NCI-H446 (cell line): Measurements from ENCODE around the gene USF1.
"Not testable (repeated sequence)": the region's sequence is repeated elsewhere in the genome, so short reads cannot be mapped to it uniquely, and the experiment has no call there.

ENCODE experiments used
- DNase-seq, 2 experiments: peaks; one replicate each; lab custom pipeline; 2025; lab: John Stamatoyannopoulos, UW

Gene USF1

DNA sequence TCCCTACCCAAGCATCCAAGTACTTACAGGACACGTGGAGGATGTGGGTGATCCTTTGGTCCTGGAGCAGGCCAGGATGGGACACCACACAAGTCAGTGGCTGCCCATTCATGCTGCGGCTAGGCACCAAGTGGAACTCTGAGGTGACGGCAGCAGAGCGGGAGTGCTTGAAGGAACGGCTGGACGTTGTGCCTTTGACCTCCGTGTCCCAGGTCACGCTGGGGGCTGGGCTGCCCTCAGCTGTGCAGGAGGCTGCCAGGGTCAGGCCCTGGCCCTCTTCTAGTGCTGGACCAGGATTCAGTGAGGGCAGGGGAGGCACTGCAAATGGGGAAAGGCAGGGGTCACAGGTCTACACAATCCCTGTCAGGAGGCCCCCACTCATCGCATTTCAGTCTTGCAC lies 31.6 kb upstream of the USF1 start:
- no peak for DNase-seq

DNA sequence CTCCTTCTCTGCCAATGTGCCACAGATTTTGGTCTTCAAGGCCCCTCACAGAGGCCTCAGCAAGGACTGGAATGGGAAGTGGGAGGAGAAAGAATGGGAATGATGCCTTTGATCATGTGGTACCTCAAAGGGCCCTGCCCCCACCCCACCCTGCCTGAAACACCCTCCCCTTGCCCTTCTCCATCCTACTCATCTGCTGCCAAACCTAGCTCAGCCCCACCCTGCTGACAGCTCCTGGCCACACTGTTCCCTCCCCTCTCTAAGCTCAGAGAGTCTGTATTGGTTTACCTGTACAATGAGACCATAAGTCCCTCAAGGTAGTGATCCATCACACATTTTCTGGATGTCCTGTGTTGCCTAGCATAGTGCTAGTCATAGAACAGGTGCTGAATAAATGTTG lies 30.6 kb upstream of the USF1 start:
- DNase-seq: no peak

DNA sequence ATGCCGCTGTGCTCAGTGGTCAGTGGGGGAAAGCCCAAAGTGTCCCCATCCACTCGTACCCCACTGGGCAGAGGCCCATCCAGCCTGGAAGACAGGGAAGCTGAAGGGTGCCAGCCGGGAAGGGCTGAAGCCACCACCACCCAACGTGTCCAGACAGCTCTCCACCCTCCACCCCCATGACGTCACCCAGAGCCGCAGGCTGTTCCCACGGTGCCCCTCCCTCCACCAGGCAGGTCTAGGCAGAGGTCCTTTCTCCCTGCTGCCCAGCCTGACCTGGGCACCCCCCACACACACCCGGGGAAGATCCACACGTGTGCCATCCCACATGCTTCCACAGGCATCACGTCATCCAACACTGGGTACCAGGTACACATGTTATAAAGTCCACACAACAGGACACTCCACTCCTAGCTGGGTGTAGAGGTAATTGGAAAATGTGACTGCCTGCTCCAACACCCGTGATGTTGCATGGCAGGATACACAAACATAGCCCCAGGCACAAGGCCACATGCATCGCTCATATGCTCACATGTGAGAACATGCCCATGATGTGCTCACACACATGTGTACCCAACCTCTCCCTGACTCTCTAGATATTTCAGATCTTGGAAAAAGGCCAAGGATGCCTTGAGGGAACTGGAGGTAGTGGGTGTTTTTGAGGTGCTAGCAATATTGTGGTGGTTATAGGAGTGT lies 29.0 kb upstream of the USF1 start:
- no peak for DNase-seq

DNA sequence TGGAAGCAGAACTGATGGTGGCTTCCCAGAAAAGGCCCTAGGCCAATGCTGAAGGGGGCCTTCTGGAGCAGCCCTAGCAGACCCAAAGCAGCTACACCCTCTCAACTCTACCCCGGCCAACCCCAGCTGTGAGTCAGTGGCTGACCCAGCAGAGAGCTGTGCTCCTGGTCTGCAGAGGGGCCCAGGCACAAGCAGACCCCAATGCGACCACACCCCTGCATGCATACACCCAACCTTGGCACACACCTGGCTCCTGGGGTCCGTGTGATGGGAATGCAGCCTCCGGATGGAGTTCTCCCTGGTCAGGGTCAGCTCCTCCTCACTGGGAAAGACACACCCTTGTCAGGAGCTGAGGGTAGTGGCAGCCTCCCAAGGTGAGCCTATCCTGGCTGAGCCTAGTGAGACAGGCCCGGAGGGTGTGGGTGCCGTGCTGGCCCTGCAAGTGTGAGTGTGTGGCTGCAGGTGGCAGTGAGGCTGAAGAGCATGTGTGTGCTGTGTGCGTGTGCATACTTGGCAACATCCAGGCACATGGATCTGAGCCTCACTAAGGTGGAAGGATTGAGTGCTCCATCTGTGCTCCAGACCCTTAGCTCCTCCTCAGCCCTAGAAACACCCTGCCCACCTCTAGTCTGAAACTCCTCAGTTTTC lies 27.8 kb upstream of the USF1 start:
- no peak for DNase-seq

DNA sequence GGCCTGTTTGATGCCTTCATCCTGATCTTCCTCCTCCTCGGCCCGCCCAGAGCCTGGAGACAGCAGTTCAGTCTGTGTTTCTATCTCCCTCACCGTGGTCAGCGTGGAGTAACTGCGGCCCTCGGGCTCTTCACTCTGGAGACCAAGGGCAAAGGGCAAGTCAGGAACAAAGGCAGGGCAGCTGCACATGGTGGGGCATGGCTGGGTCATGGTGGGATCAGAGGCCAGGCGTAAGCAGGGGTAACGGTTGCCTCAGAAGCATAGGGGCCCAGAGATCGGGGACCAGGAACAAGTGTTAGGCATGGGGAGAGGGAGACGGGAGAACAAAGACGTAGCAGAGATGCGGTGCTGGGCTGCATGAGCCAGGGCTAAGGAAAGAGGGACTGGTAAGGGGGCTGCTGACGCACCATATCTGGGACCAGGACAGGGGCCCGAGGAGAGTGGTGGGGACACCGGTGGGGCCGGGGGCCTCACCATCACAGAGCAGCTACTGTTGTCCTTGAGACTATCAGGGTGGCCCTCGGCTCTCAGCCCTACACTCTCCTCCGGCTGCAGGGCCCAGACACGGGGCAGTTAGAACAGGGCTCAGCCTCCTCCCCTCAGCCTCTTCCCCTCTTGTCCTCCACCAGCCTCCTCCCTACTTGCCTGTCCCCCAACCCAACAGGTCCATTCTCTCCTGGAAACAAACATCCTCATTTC lies 27.1 kb upstream of the USF1 start:
- no peak for DNase-seq

DNA sequence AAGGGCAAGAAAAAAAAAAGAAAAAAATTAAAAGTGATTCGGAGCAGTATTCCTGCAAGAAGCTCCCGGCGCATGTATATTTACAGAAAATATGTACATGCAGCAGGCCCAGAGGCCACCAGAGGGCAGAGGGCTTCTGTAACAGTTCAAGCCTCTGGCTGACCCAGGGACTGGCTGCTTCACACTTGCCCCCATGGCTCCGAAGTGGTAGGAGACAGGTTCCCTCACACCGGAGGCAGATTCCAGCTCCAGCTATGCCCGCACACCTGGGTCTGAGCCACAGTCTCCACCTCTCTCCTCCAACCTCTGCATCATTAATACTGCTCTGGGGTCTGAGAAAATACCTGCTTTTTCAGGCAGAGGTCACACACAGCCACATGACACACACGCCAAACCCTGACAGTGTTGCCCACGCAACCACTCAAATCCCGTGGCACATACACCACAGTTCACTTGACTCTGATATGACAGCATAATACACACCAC lies 26.2 kb upstream of the USF1 start:
- no peak for DNase-seq

DNA sequence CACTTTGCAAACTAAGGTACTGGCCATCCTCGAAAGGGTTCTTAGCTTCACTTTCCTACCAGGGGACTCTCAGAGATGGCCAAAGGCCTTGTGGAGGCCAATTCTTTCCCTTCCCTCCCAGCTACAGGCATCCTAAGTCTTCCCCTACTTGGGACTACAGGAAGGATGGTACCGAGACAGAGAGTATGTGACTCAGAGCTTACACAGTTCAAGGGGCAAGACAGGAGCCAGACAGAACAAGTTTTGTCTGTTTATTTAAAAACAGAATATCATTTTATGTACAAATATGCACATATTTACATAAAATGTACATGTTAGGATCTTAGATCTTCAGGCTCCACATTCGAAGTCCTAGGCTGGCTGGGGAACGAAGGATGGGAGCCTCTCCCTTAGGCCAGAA lies 25.0 kb upstream of the USF1 start:
- DNase-seq: no peak

DNA sequence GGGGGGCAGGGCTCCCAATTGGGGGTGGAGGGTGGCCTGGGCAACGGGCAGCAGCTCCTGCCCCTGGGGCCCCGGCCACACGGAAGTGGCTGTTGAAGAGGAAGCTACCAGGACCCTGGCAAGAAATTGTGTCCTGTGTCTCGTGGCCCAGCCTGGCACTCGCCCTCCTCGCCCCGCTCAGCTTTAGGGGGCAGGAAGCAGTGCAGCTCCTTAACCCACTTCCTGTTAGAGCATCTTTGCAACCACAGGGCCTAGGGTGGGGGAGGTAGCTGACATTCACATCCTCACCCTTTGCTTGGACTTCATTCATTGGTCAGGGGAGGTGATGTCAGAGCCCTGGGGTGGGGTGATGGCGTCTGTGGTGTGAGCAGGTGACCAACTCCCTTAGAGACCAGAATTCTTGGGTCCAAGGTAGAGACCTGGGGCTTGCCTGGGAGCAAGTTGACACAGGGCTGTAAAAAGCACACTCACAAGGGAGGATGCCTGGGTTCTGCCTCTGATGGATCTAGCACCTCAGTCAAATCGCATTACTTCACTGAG lies 24.0 kb upstream of the USF1 start, which contains the start of gene ARHGAP30:
ARHGAP30 (minus strand) TSS at position 161 of the 540 bp plus-strand sequence. CDS start 267 bp downstream, outside the sequence.
- no peak for DNase-seq

DNA sequence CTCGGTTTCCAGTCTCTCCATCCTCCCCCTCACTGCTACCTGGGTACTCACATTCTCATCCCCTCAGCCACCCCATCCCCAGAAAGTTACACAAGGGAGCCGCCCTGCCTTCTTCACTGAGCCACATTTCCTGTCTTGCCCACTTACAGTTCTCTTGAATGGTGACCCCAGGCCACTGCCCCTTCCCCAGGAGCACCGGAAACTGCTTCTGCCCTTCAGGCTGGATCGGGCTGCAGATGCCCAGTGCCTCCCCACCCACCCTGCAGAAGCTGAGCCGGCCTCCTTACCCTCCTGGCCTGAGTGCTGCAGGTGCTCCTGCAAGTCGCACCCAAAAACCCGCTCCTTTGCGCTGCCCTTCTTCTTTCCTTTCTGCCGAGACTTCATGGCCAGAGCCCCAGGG lies 23.5 kb upstream of the USF1 start:
- no peak for DNase-seq

DNA sequence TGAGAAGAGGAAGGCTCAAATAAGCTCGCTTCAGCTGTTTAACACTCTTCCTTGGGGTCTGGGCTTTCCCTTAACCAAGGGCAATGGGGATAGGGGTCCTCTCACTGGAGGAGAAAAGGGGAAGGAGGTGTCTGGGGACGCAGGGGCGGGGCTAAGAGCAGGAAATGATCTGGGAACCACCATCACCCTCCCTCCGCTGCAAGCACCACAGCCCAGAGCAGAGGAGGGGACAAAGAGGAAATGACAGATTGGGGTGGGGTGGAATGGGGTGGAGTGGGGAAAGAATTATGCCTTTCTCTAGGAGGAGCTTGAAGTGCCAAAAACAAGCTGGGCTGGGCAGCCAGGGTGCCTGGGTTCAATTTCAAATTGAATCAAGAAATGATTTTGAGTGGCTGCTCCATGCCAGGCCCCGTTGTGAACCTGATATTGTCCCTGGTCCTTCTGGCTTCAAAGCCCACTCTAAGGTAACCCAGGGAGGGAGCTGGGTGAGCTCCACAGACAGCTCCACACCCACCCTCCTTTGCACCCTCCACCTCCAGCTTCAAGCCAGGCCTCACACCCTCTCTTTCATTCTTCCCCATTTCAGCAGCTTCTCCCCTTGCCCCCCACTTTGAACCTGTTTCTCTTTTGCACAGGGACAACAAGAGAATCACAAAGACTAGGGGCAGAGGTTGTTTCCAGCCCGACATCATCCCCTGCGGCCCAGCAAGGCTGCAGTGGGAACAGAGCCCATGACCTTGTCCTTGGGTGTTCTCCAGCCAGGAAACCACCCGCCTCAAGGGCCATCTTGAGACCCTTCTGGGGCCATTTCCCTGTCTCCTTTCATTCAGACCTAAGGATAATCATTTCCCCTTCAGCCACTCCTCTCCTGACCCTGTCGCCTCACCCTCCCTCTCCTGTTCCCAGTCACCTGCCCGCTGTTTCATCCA lies 22.8 kb upstream of the USF1 start:
- DNase-seq: no peak

DNA sequence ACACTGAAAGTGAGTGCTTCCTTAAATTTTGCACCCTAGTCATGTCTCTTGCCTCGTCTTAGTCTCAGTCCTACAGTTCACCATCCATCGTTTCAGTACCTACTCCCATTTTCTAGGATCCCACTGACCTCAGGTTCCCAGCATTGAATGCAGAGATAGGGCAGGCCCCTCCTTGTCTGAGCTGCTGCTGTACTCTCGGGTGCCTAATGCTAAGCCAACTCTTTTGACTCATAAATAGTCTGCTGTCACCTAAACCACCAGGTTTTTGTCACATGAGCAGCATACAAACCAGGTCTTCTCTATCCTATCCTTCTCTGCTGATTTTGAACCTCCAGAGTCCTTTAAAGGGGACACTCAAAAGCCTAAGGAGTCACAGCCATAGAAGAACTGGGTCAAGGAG lies 20.9 kb upstream of the USF1 start:
- no peak for DNase-seq

DNA sequence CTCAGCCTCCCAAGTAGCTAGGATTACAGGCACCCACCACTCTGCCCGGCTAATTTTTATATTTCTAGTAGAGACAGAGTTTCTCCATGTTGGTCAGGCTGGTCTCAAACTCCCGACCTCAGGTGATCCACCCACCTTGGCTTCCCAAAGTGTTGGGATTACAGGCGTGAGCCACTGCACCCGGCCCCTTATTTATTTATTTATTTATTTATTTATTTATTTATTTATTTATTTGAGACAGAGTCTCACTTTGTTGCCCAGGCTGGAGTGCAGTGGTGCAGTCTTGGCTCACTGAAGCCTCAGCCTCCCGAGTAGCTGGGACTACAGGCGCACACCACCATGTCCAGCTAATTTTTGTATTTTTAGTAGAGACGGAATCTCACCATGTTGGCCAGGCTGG lies 19.9 kb upstream of the USF1 start:
- not testable (repeated sequence) for DNase-seq

DNA sequence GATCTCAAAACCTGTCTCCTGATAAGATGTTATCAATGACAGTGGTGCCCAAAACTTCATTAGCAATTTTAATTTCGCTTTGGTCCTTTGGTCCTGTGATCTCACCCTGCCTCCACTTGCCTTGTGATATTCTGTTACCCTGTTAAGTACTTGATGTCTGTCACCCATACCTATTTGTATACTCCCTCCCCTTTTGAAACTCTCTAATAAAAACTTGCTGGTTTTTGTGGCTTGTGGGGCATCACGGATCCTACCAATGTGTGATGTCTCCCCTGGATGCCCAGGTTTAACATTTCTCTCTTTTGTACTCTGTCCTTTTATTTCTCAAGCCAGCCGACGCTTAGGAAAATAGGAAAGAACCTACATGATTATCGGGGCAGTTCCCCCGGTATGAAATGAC lies 18.2 kb upstream of the USF1 start:
- not testable (repeated sequence) for DNase-seq

DNA sequence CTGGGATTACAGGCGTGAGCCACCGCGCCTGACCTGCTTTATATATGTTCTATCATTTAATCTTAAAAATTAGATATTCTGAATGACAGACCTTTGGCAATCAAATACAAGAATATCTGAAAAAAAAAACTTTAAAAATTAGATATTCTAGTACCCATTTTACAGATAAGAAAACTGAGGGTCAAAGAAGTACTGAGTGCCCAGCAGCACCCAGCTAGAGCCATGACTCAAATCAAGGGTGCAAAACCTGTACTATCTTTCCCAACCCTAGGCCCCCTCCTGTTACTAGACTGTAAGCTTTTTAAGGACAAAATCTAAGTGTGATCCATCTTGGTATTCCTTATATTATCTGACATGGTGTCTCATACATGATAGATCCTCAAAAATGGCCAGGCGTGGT lies 15.6 kb upstream of the USF1 start:
- DNase-seq: no peak

DNA sequence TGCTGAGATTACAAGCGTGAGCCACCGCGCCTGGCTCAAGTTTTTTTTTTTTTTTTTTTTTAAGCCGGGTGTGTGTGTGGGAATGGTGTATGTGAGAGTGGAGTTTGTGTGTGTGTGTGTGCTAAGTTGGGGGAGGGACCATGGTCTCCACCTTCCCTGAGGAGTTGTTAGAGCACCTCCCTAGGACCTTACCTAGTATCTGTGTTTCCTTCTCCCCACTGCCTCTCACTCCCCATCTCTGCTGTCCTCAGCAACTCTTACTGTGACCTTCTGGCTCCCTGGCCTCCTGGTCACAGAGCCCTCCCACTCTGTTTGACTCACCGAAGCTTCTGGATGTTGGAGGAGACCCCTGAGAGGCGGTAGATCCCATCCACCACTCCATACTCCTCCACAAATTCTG lies 13.5 kb upstream of the USF1 start:
- no peak for DNase-seq

DNA sequence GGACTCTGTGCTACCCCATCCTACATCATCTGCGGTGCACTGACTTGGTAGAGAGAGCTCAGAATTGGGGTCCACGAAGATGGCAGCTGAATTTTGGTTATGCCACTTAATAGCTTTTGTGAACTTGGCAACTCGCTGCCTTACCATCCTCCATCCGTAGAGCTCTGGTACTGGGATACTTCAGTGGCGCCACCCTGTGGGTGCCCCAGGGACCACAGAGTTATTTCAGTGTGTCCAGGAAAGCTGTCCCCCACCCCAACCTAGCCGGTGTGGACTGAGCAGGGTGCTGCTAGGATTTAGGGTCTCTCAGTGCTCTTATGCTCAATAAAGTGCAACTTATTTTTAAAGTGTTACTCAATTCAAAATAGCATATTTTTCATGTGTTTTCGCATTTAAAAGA lies 9.0 kb upstream of the USF1 start:
- DNase-seq: no peak

DNA sequence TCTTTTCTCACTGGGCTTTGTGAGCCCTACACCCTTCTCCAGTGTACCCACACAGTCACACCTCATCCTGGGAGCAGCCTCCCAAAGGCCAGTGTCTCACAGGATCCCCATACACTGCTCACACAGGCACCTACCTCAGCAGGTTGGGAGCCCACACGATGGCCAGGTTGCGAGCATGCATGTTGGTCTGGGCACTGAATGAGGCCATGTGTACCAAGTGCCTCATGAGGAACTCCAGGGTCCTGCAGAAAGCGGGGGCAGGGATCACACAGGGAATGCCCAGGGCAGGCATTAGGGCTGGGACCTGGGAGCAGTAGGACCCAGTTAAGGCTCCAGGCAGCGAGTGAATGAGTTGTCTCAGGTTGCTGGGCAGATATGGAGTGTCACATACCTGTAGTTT lies 8.5 kb upstream of the USF1 start:
- DNase-seq: no peak

DNA sequence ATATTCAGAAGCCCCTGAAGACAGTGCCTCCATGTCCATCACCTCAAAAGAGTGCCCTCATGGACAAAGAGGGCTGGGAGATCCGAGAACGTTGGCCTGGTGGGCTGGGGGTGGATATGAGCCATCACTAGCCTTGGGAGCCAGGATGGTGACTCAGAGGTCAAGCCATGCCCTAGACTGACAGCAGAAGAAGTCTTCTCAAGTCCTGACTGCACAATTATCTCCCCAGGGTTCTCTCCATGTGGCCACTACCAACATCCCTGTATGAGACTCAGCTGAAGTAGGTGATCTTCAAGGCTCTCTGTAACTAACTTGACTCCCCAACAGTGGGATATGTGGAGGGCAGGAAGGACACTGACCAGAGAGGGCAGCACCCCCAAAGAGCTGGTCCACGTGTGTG lies 7.1 kb upstream of the USF1 start:
- DNase-seq: no peak

DNA sequence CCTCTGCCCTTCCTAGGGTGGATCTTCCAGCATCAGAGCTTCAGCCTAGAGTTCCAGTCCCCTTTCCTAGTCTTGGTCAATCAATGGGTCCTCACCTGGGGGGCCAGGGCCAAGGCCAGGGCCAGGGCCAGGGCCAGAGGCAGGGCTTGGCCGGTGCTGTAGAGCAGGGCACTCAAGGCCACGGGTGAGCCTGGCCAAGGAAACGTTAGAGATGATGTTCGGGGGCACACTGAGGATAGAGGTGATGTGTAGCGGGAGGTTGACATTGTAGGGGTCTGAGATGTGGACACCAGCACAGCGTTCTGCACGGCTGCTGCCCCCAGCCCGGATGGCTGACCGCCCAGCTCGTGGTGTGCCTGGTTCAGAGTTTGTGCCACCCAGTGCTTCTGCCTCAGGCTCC lies 5.4 kb upstream of the USF1 start:
- DNase-seq: no peak

DNA sequence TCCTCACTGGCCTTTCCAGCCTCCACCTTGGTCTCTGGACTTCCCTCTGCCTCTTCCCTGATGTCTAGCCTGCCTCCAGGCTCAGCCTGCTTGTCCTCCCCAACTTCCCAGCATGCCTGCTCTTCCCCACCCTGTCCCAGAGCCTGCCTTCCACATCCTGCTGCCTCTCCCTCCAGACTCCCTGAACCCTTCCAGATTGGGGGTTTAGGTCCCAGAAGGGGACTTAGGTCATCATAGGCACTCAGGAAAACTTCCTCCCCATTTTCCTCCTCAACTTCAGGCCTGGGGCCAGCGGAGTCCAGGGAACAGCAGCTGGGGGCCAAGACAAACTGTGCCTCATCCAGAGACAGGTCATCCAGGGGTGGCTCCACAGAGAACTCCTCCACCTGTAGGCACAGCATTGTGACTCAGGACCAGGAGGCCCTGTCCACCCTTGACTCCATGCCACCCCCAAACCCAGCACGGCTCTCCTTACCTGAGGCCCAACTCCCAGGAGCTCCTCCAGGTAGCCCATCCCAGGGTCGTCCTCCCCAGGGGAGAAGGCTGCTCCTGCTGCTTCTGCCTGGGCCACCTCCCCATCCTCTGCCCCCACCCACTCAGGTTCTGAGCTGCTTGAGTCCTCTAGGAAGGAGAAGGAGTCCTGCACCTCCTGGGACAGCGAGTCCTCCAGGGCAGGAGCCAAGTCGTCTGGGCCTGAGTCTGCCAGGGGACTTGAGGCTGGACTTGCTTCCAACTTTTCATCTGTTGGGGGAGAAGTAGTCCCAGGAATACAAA lies 3.4 kb upstream of the USF1 start:
- no peak for DNase-seq
